Esophagus squamous epithelium (tissue), 5 donors: ENCODE measurements around the gene TOX2. TPM values are rescaled to one million over a fixed set of nuclear protein-coding genes. Genes with fewer than 3 reads are reported as not detected.

ENCODE experiments used
- DNase-seq: peaks from one replicate; lab custom pipeline; 2025; lab: John Stamatoyannopoulos, UW
- H3K27ac ChIP-seq, 4 donors: fragments of 200-600 bp; sonication (generic); one replicate each; pipeline ENCODE4 v1.5.1; 2016 to 2019; ENCODE audit warnings: mild to moderate bottlenecking in 1 of 4
- H3K27me3 ChIP-seq, 4 donors: fragments of 200-600 bp; sonication (generic); 1 replicate in 3 of 4; 2 replicates in 1 of 4; pipeline versions ENCODE4 v1.5.1 to v1.6.0; 2017 to 2021; ENCODE audit warnings: antibody characterized with exemption in 1 of 4
- H3K36me3 ChIP-seq, 3 donors: fragments of 200-600 bp; sonication (generic); one replicate each; pipeline ENCODE4 v1.5.1; 2016 to 2019
- H3K4me1 ChIP-seq, 3 donors: fragments of 200-600 bp; sonication (generic); one replicate each; pipeline ENCODE4 v1.5.1; 2017 to 2019
- H3K4me3 ChIP-seq, 4 donors: fragments of 200-600 bp; sonication (generic); 1 replicate in 3 of 4; 2 replicates in 1 of 4; pipeline ENCODE4 v1.5.1; 2016 to 2019; ENCODE audit warnings: mild to moderate bottlenecking in 2 of 4, moderate library complexity in 1 of 4
- H3K9me3 ChIP-seq, 3 donors: fragments of 200-600 bp; sonication (generic); one replicate each; pipeline ENCODE4 v1.5.1; 2016 to 2019
- CTCF ChIP-seq, 6 experiments: fragments of 450-650 bp in 4 of 6; fragments of 200-600 bp in 2 of 6; sonication (generic) in 2 of 6; IDR thresholded peaks; one replicate each; pipeline ENCODE4 v1.5.1; 2016 to 2019; ENCODE audit warnings: antibody characterized with exemption in 6 of 6, mild to moderate bottlenecking in 4 of 6, moderate library complexity in 4 of 6
- POLR2A ChIP-seq, 4 donors: fragments of 450-650 bp; IDR thresholded peaks; one replicate each; pipeline ENCODE4 v1.6.1; 2017; ENCODE audit warnings: antibody characterized with exemption in 4 of 4, mild to moderate bottlenecking in 4 of 4, moderate library complexity in 3 of 4
- WGBS, 2 donors: methylation state at CpG; one replicate each; pipeline ENCODE4 v1.1.5; 2018; 5-methylcytosine and 5-hydroxymethylcytosine counted together
- intact Hi-C: fragments of 100-400 bp; cut with DNase I; formaldehyde crosslinking; loops from one replicate; pipeline ENCODE4 v1.15.0; 2022
- total RNA-seq, 4 donors: library from RNA; depleted of rRNA; stranded (reverse); fragments of >200 nt; gene quantifications; one replicate each; pipeline ENCODE4 v1.1.0, GENCODE V29; 2016
- donor health status: DM: yes; HTN: yes; CAD: no.

Gene TOX2
- total RNA-seq, 4 donors from 2014 or later: 0.99 to 22.9 (median 3.1) TPM

- Histone ChIP-seq H3K27me3 (peaks cover 0 to 10% (median 0%) of the 10 kb centered on the region in 4 donors), H3K27ac (peak overlapping the region in 3 of 4 donors; percentile 55 to 79 (median 59)), H3K9me3 (no peaks in the 10 kb centered on the region), H3K4me1 (peaks cover 0 to 53% (median 19%) of the 10 kb centered on the region in 3 donors), H3K4me3 (peak overlapping the region in 1 of 4 donors; percentile 6), H3K36me3 (no peaks in the 10 kb centered on the region)
- no peak for DNase-seq
- TF ChIP-seq CTCF (IDR thresholded peaks at IDR 0.05) (no peak), POLR2A (IDR thresholded peaks at IDR 0.05) (no peak)
- 32 to 38% methylated on average over 9 to 15 of the region's 15 CpGs for WGBS, 2 donors
- intact Hi-C loops: no loop called here
These were observed 103.7 kb downstream of the TOX2 start for GRCh38 chr20:44018259-44018941.

DNA sequence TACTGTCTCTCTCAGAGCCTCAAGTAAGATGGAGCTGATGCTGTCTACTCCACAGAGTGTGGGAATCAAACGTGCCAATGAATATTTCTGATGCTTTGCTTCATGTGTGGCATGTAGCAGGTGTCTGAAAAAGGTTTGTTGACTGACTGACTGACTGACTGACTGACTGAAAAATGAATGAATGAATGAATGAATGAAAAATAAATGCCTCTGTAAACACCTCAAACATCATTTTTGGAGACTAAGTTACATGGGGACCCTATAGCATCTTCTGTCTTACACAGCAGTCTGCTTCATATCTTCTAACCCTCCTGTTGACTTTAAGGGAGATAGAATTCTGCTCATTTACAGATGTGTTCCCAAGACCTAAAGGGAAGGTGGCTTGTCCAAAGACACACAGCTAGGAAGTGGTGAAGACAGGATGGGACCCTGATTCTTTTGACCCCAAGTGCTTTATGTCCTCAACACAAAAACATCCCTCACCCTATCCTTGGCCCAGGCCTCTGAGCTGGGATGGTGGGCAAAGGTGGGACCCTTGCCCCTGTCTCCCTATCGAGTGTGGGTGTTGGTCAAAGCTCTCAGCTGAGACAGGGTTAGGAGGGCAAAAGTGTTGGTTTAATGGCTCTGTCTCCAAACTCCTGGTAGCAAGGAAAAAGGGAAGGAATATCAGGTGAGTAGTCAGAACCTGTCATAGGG is 104.4 kb downstream of the TOX2 start:
- Histone ChIP-seq H3K9me3 (no peaks in the 10 kb centered on the region), H3K27me3 (peaks cover 0 to 12% (median 0%) of the 10 kb centered on the region in 4 donors), H3K4me3 (no peak overlapping the region), H3K36me3 (no peaks in the 10 kb centered on the region), H3K27ac (peak overlapping the region in 3 of 4 donors; percentile 55 to 79 (median 59)), H3K4me1 (peaks cover 0 to 53% (median 19%) of the 10 kb centered on the region in 3 donors)
- no peak for DNase-seq
- intact Hi-C loops: no loop called here
- TF ChIP-seq CTCF (IDR thresholded peaks at IDR 0.05) (no peak), POLR2A (IDR thresholded peaks at IDR 0.05) (no peak)
- 58 to 71% methylated on average over 2 of the region's 2 CpGs for WGBS, 2 donors

GRCh38 chr20:44019638-44020335 is 105.1 kb downstream of the TOX2 start:
- no peak for DNase-seq
- no peak for TF ChIP-seq CTCF (IDR thresholded peaks at IDR 0.05)
- no peak for TF ChIP-seq POLR2A (IDR thresholded peaks at IDR 0.05)
- WGBS, 2 donors: 44 to 49% methylated on average over 6 to 10 of the region's 13 CpGs
- Histone ChIP-seq H3K36me3 (no peaks in the 10 kb centered on the region), H3K27ac (peak overlapping the region in 1 of 4 donors; percentile 55), H3K9me3 (no peaks in the 10 kb centered on the region), H3K4me3 (no peak overlapping the region), H3K27me3 (peaks cover 0 to 12% (median 0%) of the 10 kb centered on the region in 4 donors), H3K4me1 (peaks cover 0 to 46% (median 19%) of the 10 kb centered on the region in 3 donors)
- intact Hi-C loops: no loop called here

DNA sequence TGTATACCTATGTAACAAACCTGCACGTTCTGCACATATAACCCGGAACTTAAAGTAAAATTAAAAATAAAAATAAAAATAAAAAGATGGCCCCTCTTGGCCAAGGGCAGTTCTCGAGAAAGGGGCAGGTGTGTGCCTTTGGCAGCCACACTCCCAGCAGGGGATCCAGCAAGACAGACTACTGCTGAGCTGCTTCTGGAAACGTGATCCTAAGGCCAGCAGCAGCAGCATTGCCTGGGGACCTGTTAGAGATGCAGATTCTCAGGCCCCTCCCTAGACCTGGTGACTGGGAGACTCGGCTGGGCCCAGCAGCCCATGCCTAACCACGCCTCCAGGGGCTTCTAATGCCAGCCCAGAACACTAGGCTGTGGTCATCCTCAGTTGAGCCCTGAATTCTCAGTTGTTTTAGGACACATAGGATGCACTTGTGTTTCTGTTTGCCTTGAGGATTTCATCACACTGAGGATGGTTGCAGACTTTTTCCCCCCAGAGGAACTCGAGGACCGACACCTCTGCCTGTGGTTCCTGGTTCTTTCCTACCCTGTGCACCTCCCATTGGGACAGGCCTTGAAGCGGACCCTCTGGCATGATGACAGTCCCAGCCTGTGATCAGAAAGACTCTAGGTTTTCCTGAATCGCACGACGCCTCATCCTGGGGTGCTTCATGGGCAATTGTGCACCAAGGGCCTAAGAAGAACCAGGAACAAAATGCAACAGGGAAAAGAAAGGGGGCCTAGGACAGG is 105.9 kb downstream of the TOX2 start:
- no peak overlapping the region for H3K4me3 ChIP-seq
- H3K27me3 ChIP-seq: peaks cover 0 to 12% (median 0%) of the 10 kb centered on the region in 4 donors
- H3K4me1 ChIP-seq: peaks cover 0 to 44% (median 19%) of the 10 kb centered on the region in 3 donors
- no peaks in the 10 kb centered on the region for H3K36me3 ChIP-seq
- H3K9me3 ChIP-seq: no peaks in the 10 kb centered on the region
- no peak overlapping the region for H3K27ac ChIP-seq
- 75 to 79% methylated on average over 10 to 12 of the region's 12 CpGs for WGBS, 2 donors
- intact Hi-C loops: no loop called here
- no peak for TF ChIP-seq POLR2A (IDR thresholded peaks at IDR 0.05)
- TF ChIP-seq CTCF (IDR thresholded peaks at IDR 0.05): no peak
- no peak for DNase-seq
